ENCODE measurements around the gene TGFB1.
A peak's percentile ranks its signal among the peaks of the same experiment; 100 is the strongest.

The TGFB1 gene

GRCh38 chr19:41318696-41319499 is 34.8 kb downstream of the TGFB1 start:
- TF ChIP-seq, protein P1, sequence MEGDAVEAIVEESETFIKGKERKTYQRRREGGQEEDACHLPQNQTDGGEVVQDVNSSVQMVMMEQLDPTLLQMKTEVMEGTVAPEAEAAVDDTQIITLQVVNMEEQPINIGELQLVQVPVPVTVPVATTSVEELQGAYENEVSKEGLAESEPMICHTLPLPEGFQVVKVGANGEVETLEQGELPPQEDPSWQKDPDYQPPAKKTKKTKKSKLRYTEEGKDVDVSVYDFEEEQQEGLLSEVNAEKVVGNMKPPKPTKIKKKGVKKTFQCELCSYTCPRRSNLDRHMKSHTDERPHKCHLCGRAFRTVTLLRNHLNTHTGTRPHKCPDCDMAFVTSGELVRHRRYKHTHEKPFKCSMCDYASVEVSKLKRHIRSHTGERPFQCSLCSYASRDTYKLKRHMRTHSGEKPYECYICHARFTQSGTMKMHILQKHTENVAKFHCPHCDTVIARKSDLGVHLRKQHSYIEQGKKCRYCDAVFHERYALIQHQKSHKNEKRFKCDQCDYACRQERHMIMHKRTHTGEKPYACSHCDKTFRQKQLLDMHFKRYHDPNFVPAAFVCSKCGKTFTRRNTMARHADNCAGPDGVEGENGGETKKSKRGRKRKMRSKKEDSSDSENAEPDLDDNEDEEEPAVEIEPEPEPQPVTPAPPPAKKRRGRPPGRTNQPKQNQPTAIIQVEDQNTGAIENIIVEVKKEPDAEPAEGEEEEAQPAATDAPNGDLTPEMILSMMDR (IDR thresholded peaks at IDR 0.05; ENCODE audit: borderline replicate concordance, insufficient read depth, low read depth, low read length) = no peak
- no peak overlapping the region for H3K4me3 ChIP-seq (ENCODE audit: low read depth, low read length)

- no peak overlapping the region for H3K4me3 ChIP-seq (ENCODE audit: low read depth, low read length)
- TF ChIP-seq, protein P1 (IDR thresholded peaks at IDR 0.05; ENCODE audit: borderline replicate concordance, insufficient read depth, low read depth, low read length) = no peak
Observed at GRCh38 chr19:41316306-41316920, 37.3 kb downstream of the TGFB1 start.

DNA sequence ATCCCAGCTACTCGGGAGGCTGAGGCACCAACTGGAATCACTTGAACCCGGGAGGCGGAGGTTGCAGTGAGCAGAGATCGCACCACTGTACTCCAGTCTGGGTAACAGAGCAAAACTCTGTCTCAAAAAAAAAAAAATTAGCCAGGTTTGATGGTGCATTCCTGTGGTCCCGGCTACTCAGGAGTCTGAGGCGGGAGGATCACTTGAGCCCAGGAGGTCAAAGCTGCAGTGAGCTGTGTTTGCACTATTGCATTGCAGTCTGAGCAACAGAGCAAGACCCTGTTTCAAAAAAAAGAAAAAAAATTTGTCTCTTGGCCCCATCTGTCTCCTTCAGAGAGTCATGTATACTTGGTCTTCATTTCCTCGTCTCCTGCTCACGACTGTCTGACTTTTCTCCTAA is 42.1 kb downstream of the TGFB1 start:
- TF ChIP-seq, protein P1 (IDR thresholded peaks at IDR 0.05; ENCODE audit: borderline replicate concordance, insufficient read depth, low read depth, low read length) = no peak
- no peak overlapping the region for H3K4me3 ChIP-seq (ENCODE audit: low read depth, low read length)

- H3K4me3 ChIP-seq (ENCODE audit: low read depth, low read length) = peak overlapping the region; percentile 64
- TF ChIP-seq, protein P1 (IDR thresholded peaks at IDR 0.05; ENCODE audit: borderline replicate concordance, insufficient read depth, low read depth, low read length) = no peak
Observed at GRCh38 chr19:41311072-41311471, 42.6 kb downstream of the TGFB1 start.

DNA sequence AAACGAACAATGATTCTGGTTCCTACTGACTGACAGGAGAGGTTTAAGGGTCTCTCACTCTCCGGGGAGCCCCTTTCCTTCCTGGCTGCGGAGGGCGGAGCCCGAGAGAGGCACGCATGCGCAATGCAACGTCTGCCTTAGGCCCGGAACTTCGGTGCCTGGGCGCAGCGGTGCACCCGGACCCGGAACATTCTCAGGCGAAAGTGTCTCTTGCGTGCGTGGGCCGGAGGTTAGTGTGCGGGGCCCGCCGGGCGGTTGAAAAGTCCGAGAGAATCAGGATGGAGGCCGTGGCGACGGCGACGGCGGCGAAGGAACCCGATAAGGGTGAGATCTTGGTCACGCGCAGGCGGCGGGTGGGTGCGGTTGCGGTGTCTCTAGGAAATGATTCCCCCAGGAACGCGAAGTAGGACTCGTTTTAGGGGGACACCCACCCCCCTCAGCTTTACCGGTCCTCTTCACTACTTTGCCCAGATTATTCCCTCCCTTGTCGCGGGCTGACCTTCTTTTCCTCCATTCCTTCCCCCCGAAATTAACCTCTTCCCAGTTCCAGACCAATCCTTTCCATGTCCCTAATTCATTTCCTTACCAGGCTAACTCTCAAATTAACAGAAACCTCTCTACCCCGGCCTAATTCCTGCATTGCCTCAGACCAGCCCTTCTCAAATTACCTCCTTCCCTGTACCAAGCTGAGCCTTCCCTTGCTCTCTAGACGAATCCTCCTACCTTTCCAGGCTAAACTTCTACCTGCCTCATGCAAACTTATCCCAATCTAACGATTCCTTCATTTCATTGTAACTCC is 43.5 kb downstream of the TGFB1 start, which contains the start of gene CCDC97:
Gene CCDC97 (plus strand): TSS at position 140 of the 799 bp plus-strand sequence. CDS start 139 bp downstream, at position 279.
- peak within 1 kb of the TSS; percentile 64 for H3K4me3 ChIP-seq (ENCODE audit: low read depth, low read length)

DNA sequence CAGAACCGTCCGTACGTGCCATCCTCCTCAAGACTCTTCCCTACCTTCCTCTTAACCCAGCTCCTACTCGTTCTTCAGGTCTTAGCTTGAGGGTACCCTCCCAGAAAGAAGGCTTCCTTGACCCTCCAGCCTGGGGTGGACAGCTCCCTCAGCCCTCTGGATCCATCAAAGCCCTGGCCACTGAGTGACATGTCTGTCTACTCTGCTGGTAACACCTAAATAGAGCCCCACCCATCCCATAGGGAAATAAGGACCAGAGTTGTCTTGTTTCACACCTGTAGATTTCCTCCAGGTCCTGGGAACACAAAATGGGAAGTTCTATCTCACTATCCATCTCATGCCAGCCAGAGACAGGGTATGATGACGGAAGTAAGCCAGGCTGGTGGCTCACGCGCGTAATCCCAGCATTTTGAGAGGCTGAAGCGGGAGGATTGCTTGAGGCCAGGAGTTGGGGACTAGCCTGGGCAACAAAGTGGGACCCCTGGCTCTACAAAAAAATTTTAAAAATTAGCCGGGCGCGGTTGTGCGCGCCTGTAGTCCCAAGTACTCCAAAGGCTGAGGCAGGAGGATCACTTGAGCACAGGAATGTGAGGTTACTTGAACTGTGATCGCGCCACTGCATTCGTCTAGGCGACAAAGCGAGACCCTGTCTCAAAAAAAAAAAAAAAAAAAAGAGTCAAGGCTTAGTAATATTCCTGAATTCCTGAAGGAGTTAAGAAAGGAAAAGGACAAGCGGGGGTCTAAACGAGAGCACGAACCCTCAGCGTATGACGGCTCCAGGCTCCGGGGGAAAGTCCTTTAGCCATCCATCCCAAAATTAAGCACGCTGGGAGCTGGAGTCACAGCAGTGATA is 44.3 kb downstream of the TGFB1 start:
- TF ChIP-seq, protein P1 (IDR thresholded peaks at IDR 0.05; ENCODE audit: borderline replicate concordance, insufficient read depth, low read depth, low read length) = no peak

More for the DNA sequence above, 43.5 kb downstream of the TGFB1 start, which contains the start of gene CCDC97:
- TF ChIP-seq, protein P1 (IDR thresholded peaks at IDR 0.05; ENCODE audit: borderline replicate concordance, insufficient read depth, low read depth, low read length) = no peak

More for the DNA sequence above, 44.3 kb downstream of the TGFB1 start:
- H3K4me3 ChIP-seq (ENCODE audit: low read depth, low read length) = peak overlapping the region; percentile 64

Measured in GM12875 (cell line).